Stomach (tissue), 4 donors: Measurements from ENCODE around the gene BANP.

Experiments used
- CTCF ChIP-seq, 7 experiments: fragments of 450-650 bp in 4 of 7; fragments of 200-600 bp in 3 of 7; sonication (generic) in 3 of 7; IDR thresholded peaks; one replicate each; pipeline ENCODE4 v1.5.1; 2016 to 2019; ENCODE audit warnings: antibody characterized with exemption in 7 of 7, control low read depth in 2 of 7, mild to moderate bottlenecking in 1 of 7
- EP300 ChIP-seq: sonication (generic); formaldehyde crosslinking; IDR thresholded peaks from one replicate; pipeline ENCODE4 v1.6.1; 2017; ENCODE audit warnings: antibody characterized with exemption
- POLR2A ChIP-seq, 4 donors: fragments of 450-650 bp; IDR thresholded peaks; one replicate each; pipeline ENCODE4 v1.6.1; 2016; ENCODE audit warnings: antibody characterized with exemption in 4 of 4, control low read depth in 2 of 4, mild to moderate bottlenecking in 1 of 4, moderate library complexity in 1 of 4

- no peak for TF ChIP-seq EP300
- TF ChIP-seq POLR2A (IDR thresholded peaks at IDR 0.05): no peak
- no peak for TF ChIP-seq CTCF (IDR thresholded peaks at IDR 0.05)
Measured at GRCh38 chr16:88014252-88014781, 63.1 kb downstream of the BANP start.
